CD4-positive, alpha-beta T cell (primary cell): ENCODE results near the gene CHI3L2. TPM values are rescaled to one million over a fixed set of nuclear protein-coding genes. Genes with fewer than 3 reads are reported as not detected.
A peak's percentile ranks its signal among the peaks of the same experiment; 100 is the strongest.

Experiments
- ATAC-seq: fragments of 200-7000 bp; cut with Tn5 transposase; one replicate; pipeline ENCODE4 v1.10.0; 2022; ENCODE audit warnings: mild to moderate bottlenecking; ENCODE audit not compliant: poor library complexity
- CTCF ChIA-PET: fragments of 350-600 bp; sonication (Branson Sonifier 250); formaldehyde crosslinking; loops from one replicate; lab custom pipeline; 2021; ENCODE audit warnings: antibody characterized with exemption, inconsistent platforms; lab: Charles Lee
- POLR2A ChIA-PET: fragments of 350-600 bp; sonication (Branson Sonifier 250); formaldehyde crosslinking; loops from one replicate; lab custom pipeline; 2021; ENCODE audit warnings: antibody characterized with exemption, inconsistent platforms; lab: Charles Lee
- DNase-seq, 14 experiments: peaks; one replicate each; pipeline ENCODE4 v3.0.0-alpha.2; 2013 to 2020; ENCODE audit warnings: mixed read lengths in 2 of 14
- H3K27ac ChIP-seq, 2 donors: one replicate each; pipeline versions ENCODE4 v1.5.1 to v1.7.0; 2013; ENCODE audit warnings: low read length in 2 of 2, low read depth in 1 of 2, mild to moderate bottlenecking in 1 of 2
- H3K27me3 ChIP-seq, 2 experiments: 1 replicate in 1 of 2; 2 replicates in 1 of 2; pipeline versions ENCODE4 v1.6.1 to v1.7.0; 2013; ENCODE audit warnings: low read length in 2 of 2, control low read depth in 1 of 2, mild to moderate bottlenecking in 1 of 2, moderate library complexity in 1 of 2; ENCODE audit not compliant: insufficient read depth in 2 of 2, control insufficient read depth in 1 of 2
- H3K36me3 ChIP-seq: one replicate; pipeline ENCODE4 v1.6.1; 2013; ENCODE audit warnings: low read length, control low read depth; ENCODE audit not compliant: insufficient read depth
- H3K4me1 ChIP-seq: one replicate; pipeline ENCODE4 v1.6.1; 2013; ENCODE audit warnings: low read length, control low read depth; ENCODE audit not compliant: insufficient read depth
- H3K4me3 ChIP-seq: one replicate; pipeline ENCODE4 v1.5.1; 2013; ENCODE audit warnings: mild to moderate bottlenecking, low read length, moderate library complexity
- H3K9me3 ChIP-seq, 2 experiments: 1 replicate in 1 of 2; 2 replicates in 1 of 2; pipeline versions ENCODE4 v1.6.1 to v1.7.0; 2013; ENCODE audit warnings: low read length in 2 of 2, mild to moderate bottlenecking in 2 of 2, control low read depth in 1 of 2, moderate library complexity in 1 of 2; ENCODE audit not compliant: control insufficient read depth in 1 of 2, insufficient read depth in 1 of 2
- H3K27ac Mint-ChIP-seq: one replicate; pipeline ENCODE4 v1.8.0; 2020; ENCODE audit warnings: mixed read lengths
- H3K27me3 Mint-ChIP-seq: one replicate; pipeline ENCODE4 v1.8.0; 2021; ENCODE audit warnings: mixed read lengths
- H3K36me3 Mint-ChIP-seq: one replicate; pipeline ENCODE4 v1.8.0; 2021; ENCODE audit warnings: low read depth, mixed read lengths
- H3K4me1 Mint-ChIP-seq: one replicate; pipeline ENCODE4 v1.8.0; 2021; ENCODE audit warnings: low read depth, mixed read lengths
- H3K4me3 Mint-ChIP-seq: one replicate; pipeline ENCODE4 v1.8.0; 2020; ENCODE audit warnings: mild to moderate bottlenecking, mixed read lengths
- H3K9me3 Mint-ChIP-seq: one replicate; pipeline ENCODE4 v1.8.0; 2020; ENCODE audit warnings: mixed read lengths
- CTCF ChIP-seq: fragments of 200-600 bp; IDR thresholded peaks from one replicate; pipeline ENCODE4 v1.8.0; 2022; ENCODE audit warnings: antibody characterized with exemption, mild to moderate bottlenecking
- intact Hi-C, 2 experiments: fragments of 100-400 bp; cut with DNase I in 1 of 2; cut with micrococcal nuclease in 1 of 2; formaldehyde crosslinking; loops; one replicate each; pipeline versions ENCODE4 v1.15.1 to v1.9.0; 2023 to 2025; cut with DNase I, micrococcal nuclease
- polyA plus RNA-seq, 2 donors: library from polyadenylated mRNA; unstranded; fragments of 120-200 nt; gene quantifications; one replicate each; pipeline ENCODE4 v1.2.1, GENCODE V29; 2013
- total RNA-seq, 174 experiments: library from RNA in 2 of 174; stranded (reverse) in 2 of 174; gene quantifications; one replicate each; pipeline ENCODE4 v1.2.3 and lab custom pipeline; 2021 to 2026

CHI3L2 gene, protein sequence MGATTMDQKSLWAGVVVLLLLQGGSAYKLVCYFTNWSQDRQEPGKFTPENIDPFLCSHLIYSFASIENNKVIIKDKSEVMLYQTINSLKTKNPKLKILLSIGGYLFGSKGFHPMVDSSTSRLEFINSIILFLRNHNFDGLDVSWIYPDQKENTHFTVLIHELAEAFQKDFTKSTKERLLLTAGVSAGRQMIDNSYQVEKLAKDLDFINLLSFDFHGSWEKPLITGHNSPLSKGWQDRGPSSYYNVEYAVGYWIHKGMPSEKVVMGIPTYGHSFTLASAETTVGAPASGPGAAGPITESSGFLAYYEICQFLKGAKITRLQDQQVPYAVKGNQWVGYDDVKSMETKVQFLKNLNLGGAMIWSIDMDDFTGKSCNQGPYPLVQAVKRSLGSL
- total RNA-seq (10 to 100 TPM; 13.9 to 15.7 TPM), total RNA-seq (lab: John Stamatoyannopoulos, UW) (0.32 to 50.0 (median 12.2) reads per million in 172 experiments)
- polyA plus RNA-seq (2013, experiment 1 of 2), result 31.8 TPM
- 18.9 TPM for polyA plus RNA-seq (2013, experiment 2 of 2)

GRCh38 chr1:111227434-111227833, at the start of gene CHI3L2:
Gene CHI3L2 (plus strand): TSS chr1:111227713. CDS start chr1:111227730, 17 bp downstream.
- DNase-seq, result no peak
- peaks cover 77% of the 10 kb centered on the region for H3K4me1 ChIP-seq
- H3K36me3 ChIP-seq, result no peaks in the 10 kb centered on the region
- Mint-ChIP-seq H3K4me1 (peaks cover 90% of the 10 kb centered on the region), H3K27ac (peak within 1 kb of the TSS; percentile 92), H3K36me3 (peaks cover 16% of the 10 kb centered on the region), H3K4me3 (peak within 1 kb of the TSS; percentile 73), H3K9me3 (no peaks in the 10 kb centered on the region), H3K27me3 (no peaks in the 10 kb centered on the region)
- ChIA-PET CTCF (interaction anchor here (1.5 kb wide), 1 partner anchor 44 kb away, joined by 3 read pairs; no protein-coding TSS in a partner anchor), POLR2A (interaction anchor here (0.7 to 22.0 kb wide), 7 partner anchors 9 to 120 kb away, joined by 3 to 756 read pairs (median 3); partner anchors contain the start of gene DENND2D)
- H3K4me3 ChIP-seq, result no peak within 1 kb of the TSS
- intact Hi-C loops, result loop anchor here (5.0 to 10.0 kb wide), 3 partner anchors 120 to 437 kb away; partner anchors contain the start of gene CD53 (in 1 of the 2)
- no peak for ATAC-seq
- peaks cover 0 to 6% of the 10 kb centered on the region in 2 experiments for H3K9me3 ChIP-seq
- H3K27ac ChIP-seq, result peak within 1 kb of the TSS; percentile 62 to 73
- H3K27me3 ChIP-seq, result no peaks in the 10 kb centered on the region
- TF ChIP-seq CTCF, result no peak

- peaks cover 88% of the 10 kb centered on the region for H3K4me1 Mint-ChIP-seq
- H3K4me3 ChIP-seq, result no peak overlapping the region
- no peaks in the 10 kb centered on the region for H3K4me1 ChIP-seq
- ATAC-seq, result no peak
- no peak for TF ChIP-seq CTCF
- intact Hi-C loops, result loop anchor here in 1 of 2 experiments (5.0 kb wide), 1 partner anchor 38 kb away; the partner anchor contains the start of genes CEPT1 and DRAM2
- ChIA-PET POLR2A (interaction anchor here (0.9 to 1.5 kb wide), 6 partner anchors 10 to 46 kb away, joined by 3 to 9 read pairs (median 3); partner anchors contain the start of gene DENND2D), CTCF (interaction anchor here (0.9 kb wide), 1 partner anchor 26 kb away, joined by 3 read pairs; no protein-coding TSS in a partner anchor)
- H3K27me3 Mint-ChIP-seq, result no peaks in the 10 kb centered on the region
- H3K27ac ChIP-seq, result peak overlapping the region in 1 of 2 donors; percentile 8
- H3K4me3 Mint-ChIP-seq, result no peak overlapping the region
- no peaks in the 10 kb centered on the region for H3K9me3 Mint-ChIP-seq
- peaks cover 82% of the 10 kb centered on the region for H3K36me3 Mint-ChIP-seq
- no peak for DNase-seq
- peak overlapping the region; percentile 86 for H3K27ac Mint-ChIP-seq
- H3K9me3 ChIP-seq, result no peaks in the 10 kb centered on the region
- H3K36me3 ChIP-seq, result peaks cover 48% of the 10 kb centered on the region
- H3K27me3 ChIP-seq, result no peaks in the 10 kb centered on the region
These were observed 47.5 kb upstream of the CHI3L2 start for GRCh38 chr1:111179968-111180533.

DNA sequence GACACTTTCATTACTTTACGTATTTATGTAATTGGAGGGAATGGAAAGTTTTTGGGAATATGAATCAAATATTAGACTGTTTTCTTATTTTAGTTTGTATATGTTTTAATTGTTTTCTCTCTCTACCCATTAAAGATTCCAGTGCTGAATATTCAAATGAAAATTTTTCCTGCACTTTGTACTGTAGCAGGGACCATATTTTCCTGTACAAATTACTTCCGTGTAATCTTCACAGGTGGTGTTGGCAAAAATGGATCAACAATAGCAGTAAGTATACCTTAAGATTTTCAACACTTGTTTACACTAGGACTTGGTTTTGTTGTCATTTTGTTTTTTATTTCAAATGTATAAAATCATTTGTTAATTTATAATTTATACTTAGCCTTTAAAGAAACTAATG, 45.5 kb upstream of the CHI3L2 start:
- H3K27ac ChIP-seq, result no peak overlapping the region
- H3K27me3 Mint-ChIP-seq, result no peaks in the 10 kb centered on the region
- DNase-seq, result no peak
- peaks cover 54% of the 10 kb centered on the region for H3K36me3 ChIP-seq
- no peak for TF ChIP-seq CTCF
- H3K36me3 Mint-ChIP-seq, result peaks cover 82% of the 10 kb centered on the region
- H3K4me3 ChIP-seq, result no peak overlapping the region
- peak overlapping the region; percentile 86 for H3K27ac Mint-ChIP-seq
- H3K9me3 Mint-ChIP-seq, result no peaks in the 10 kb centered on the region
- intact Hi-C loops, result no loop called here
- H3K4me1 Mint-ChIP-seq, result peaks cover 90% of the 10 kb centered on the region
- CTCF ChIA-PET, result interaction anchor here (1.2 to 1.6 kb wide), 3 partner anchors 11 to 50 kb away, joined by 3 to 4 read pairs (median 4); no protein-coding TSS in a partner anchor
- no peak overlapping the region for H3K4me3 Mint-ChIP-seq
- no peak for ATAC-seq
- POLR2A ChIA-PET, result interaction anchor here (1.0 to 8.7 kb wide), 7 partner anchors 9 to 224 kb away, joined by 3 to 125 read pairs (median 5); partner anchors contain the start of gene DENND2D
- peaks cover 5% of the 10 kb centered on the region for H3K4me1 ChIP-seq
- H3K9me3 ChIP-seq, result no peaks in the 10 kb centered on the region
- H3K27me3 ChIP-seq, result no peaks in the 10 kb centered on the region
